AG10803 (cell line): ENCODE measurements around the gene MPC1.

Source experiments
- DNase-seq: peaks from one replicate; pipeline ENCODE4 v3.0.0; 2010; ENCODE audit warnings: low read depth
- H3K4me3 ChIP-seq: 2 replicates; pipeline ENCODE4 v1.5.1; 2011; ENCODE audit warnings: mild to moderate bottlenecking, low read length, control low read depth
- CTCF ChIP-seq: conservative IDR thresholded peaks from 2 replicates; pipeline ENCODE4 v1.5.1; 2011; ENCODE audit warnings: mild to moderate bottlenecking, low read length, control low read depth, inconsistent platforms

Gene MPC1

GRCh38 chr6:166382933-166383801, at the start of gene MPC1:
Gene MPC1, minus strand, starts transcription at chr6:166382940. Its CDS starts 64 bp downstream, at chr6:166382876.
- peak within 1 kb of the TSS; percentile 88 for H3K4me3 ChIP-seq
- DNase-seq, result peak; percentile 94
- TF ChIP-seq CTCF, result no peak

DNA sequence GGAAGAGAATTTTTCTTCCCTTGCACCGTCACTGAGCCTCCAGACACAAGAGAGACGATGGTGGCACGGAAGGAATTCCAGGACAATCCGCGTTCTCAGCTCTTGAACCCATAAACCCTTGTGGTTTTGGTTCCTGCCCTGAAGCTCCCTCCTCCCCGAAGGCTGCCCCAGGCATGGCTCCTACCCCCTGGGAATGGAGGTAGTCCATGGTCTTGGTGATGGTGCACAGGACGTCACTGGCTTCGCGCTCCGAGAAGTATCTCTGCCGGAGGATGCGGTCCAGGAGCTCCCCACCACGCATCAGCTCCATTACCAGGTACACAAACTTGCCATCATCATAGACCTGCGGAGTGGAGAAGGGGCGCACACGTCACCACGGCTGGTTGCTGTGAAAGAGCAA, 47.5 kb upstream of the MPC1 start:
- no peak for DNase-seq
- H3K4me3 ChIP-seq, result no peak overlapping the region
- TF ChIP-seq CTCF, result no peak

DNA sequence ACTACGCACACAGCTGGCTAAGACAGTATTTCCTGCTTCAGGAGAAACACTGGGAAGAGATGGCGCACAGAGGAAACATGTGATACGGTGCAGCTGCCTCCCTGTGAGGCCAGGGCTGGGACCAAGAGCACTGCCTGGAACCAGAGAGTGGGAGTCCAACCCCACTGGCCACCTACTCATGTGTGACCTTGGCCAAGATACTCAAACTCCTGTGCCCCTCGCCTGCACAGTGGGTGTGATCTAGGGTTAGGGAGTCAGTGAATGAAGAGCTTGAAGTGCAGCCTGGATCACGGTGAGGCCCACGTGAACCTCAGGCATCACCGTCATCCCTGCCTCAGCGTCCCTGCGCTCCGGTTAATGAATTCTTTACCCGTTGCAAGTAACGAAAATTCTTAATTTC, 41.7 kb upstream of the MPC1 start:
- no peak for TF ChIP-seq CTCF
- no peak overlapping the region for H3K4me3 ChIP-seq
- no peak for DNase-seq

- no peak for TF ChIP-seq CTCF
- DNase-seq, result no peak
- H3K4me3 ChIP-seq, result no peak overlapping the region
Observed at GRCh38 chr6:166423781-166424180, 41.0 kb upstream of the MPC1 start.

DNA sequence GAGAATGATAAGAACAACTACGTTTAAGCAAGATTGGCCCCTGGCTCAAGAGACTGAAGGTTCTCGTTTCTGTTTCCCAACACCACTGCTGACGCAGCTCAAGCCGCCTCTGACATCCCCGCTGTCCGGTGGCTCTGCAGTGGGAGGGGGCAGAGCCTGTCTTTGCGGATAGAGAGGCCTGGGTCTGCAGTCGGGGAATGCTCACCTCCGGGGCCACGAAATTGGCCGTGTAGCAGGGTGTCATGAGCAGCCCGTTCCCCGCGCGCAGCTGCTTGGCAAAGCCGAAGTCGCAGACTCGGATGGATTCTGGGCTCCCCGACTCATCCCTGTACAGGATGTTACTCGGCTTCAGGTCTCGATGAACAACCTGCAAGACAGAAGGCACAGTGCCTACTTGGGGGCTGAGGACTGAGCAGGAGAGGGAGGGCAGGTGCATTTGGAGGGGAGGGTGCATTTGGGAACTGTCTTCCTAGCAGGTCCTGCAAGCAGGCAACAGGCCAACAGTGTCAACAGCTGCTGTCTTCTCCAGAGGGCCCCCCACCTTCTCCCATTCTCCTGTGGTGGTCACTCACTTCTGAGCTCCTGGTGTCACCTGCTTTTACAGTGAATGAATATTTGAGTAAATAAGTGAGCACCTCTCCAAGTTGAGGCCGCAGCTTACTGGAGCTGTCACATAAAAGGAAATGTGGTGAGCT, 40.5 kb upstream of the MPC1 start:
- no peak overlapping the region for H3K4me3 ChIP-seq
- no peak for TF ChIP-seq CTCF
- no peak for DNase-seq

GRCh38 chr6:166422201-166422940, 39.6 kb upstream of the MPC1 start:
- H3K4me3 ChIP-seq, result no peak overlapping the region
- no peak for DNase-seq
- TF ChIP-seq CTCF, result no peak
